K562 (cell line): ENCODE results near the gene CEP290. TPM values are rescaled to one million over a fixed set of nuclear protein-coding genes. Genes with fewer than 3 reads are reported as not detected.

Experiments
- DACH1 ChIP-seq: fragments of 450-650 bp; IDR thresholded peaks from 2 replicates; pipeline ENCODE4 v1.6.1; 2018; ENCODE audit not compliant: partially characterized antibody
- HDAC1 ChIP-seq, 2 experiments: fragments of 450-650 bp; IDR thresholded peaks; 2 replicates each; pipeline ENCODE4 v1.6.1; 2016 to 2017; ENCODE audit warnings: inconsistent platforms in 1 of 2, mild to moderate bottlenecking in 1 of 2, moderate library complexity in 1 of 2
- HDAC2 ChIP-seq: fragments of 450-650 bp; IDR thresholded peaks from 2 replicates; pipeline ENCODE4 v1.6.1; 2016; ENCODE audit warnings: mild to moderate bottlenecking
- HEY1 ChIP-seq: fragments of 250-450 bp; sonication (Bioruptor Pico); IDR thresholded peaks from 2 replicates; pipeline ENCODE4 v1.5.0; 2020; ENCODE audit warnings: mild to moderate bottlenecking, moderate library complexity, borderline replicate concordance
- MYNN ChIP-seq, 2 experiments: sonication (generic); formaldehyde crosslinking in 1 of 2; IDR thresholded peaks; 2 replicates each; pipeline versions ENCODE4 v1.5.0 to v1.6.1; 2016 to 2020; ENCODE audit warnings: antibody characterized with exemption in 1 of 2, missing genetic modification reagents in 1 of 2
- NUFIP1 ChIP-seq: fragments of 450-650 bp; IDR thresholded peaks from 2 replicates; pipeline ENCODE4 v1.6.1; 2018; ENCODE audit not compliant: partially characterized antibody
- ZNF184 ChIP-seq: sonication (generic); formaldehyde crosslinking; IDR thresholded peaks from 2 replicates; pipeline ENCODE4 v1.5.0; 2020; ENCODE audit warnings: missing genetic modification reagents
- ZNF583 ChIP-seq: fragments of 250-450 bp; sonication (Bioruptor Pico); IDR thresholded peaks from 2 replicates; pipeline ENCODE4 v1.4.0; 2020
- polyA plus RNA-seq, 8 experiments: library from polyadenylated mRNA; depleted of rRNA in 4 of 8; stranded (reverse) in 5 of 8; unstranded in 3 of 8; fragments of >200 nt; fragmentation: Nextera tagmentation in 2 of 8; fragmentation: Illumina TruSeq in 1 of 8; extraction: Ambion mirVana in 2 of 8; extraction: Trizol in 1 of 8; gene quantifications; 2 replicates each; pipeline versions ENCODE4 v1.2.1 to v1.2.3, GENCODE V29; 2011 to 2014; ENCODE audit warnings: inconsistent platforms in 1 of 8, missing spikeins in 1 of 8
- total RNA-seq, 7 experiments: library from RNA; depleted of rRNA in 6 of 7; stranded (reverse); fragments of >200 nt in 6 of 7; fragmentation: Illumina TruSeq in 2 of 7; extraction: Trizol in 2 of 7; gene quantifications; 2 replicates each; pipeline versions ENCODE4 v1.2.1 to v1.2.3, GENCODE V29; 2011 to 2021; ENCODE audit warnings: low replicate concordance in 1 of 7
- TF ChIP-seq, protein P1 (sequence below): fragments of 200-600 bp; sonication (generic); IDR thresholded peaks from one replicate; pipeline ENCODE4 v1.6.1; 2012; ENCODE audit warnings: mild to moderate bottlenecking, low read depth, low read length, inconsistent platforms
- TF ChIP-seq, protein P2 (sequence below), 2 experiments: fragments of 450-650 bp; IDR thresholded peaks; 2 replicates each; pipeline ENCODE4 v1.6.1; 2018; ENCODE audit warnings: mild to moderate bottlenecking in 2 of 2, low read depth in 1 of 2; ENCODE audit not compliant: partially characterized antibody in 2 of 2

CEP290 gene
- total and polyA plus RNA-seq, 9 of the 15 experiments (the other 6 are each of a cell fraction or from before 2014, with no cell fraction given), result 7.2 to 19.4 (median 18.1) TPM

DNA sequence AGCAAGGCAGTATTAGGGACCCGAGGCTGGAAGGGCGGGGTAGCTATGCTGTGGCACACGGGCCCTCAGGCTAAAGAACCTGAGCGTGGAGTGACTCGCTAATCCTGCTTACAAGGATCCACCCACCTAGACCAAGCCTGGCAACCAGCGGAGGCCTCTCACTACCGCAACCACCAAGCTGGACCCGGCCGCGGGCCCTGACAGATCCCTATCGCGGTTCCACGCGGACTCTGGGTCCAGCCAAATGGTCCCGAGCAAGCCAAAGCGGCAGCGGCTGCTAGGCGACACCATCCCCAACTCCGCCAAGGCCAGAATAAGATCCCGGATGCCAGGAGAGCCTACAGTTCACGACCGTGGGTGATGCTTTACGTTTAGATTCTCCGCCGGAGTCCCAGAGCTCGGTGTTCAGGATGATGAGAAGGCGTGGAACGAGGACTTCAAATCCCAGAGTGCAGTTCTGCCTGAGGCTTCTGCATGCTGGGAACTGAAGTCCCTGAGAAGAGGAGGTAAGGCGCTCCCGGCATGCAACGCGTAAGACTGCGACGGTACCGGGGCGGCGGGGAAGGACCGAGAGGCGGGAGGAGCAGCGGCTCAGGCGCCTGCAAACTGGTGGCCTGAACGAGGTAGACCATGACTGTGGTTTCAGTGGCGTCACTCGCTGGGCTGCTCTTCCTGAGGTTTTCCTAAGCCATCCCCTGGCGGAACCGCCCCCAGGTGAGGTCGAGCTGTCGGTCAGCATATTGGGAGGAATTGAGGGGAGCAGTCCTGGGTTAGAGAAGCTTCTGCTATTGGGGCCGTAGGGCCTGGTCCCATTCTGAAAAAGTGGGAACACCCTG is at the start of gene CEP290, which contains the start of gene TMTC3 (continued):
- TF ChIP-seq, protein P1, sequence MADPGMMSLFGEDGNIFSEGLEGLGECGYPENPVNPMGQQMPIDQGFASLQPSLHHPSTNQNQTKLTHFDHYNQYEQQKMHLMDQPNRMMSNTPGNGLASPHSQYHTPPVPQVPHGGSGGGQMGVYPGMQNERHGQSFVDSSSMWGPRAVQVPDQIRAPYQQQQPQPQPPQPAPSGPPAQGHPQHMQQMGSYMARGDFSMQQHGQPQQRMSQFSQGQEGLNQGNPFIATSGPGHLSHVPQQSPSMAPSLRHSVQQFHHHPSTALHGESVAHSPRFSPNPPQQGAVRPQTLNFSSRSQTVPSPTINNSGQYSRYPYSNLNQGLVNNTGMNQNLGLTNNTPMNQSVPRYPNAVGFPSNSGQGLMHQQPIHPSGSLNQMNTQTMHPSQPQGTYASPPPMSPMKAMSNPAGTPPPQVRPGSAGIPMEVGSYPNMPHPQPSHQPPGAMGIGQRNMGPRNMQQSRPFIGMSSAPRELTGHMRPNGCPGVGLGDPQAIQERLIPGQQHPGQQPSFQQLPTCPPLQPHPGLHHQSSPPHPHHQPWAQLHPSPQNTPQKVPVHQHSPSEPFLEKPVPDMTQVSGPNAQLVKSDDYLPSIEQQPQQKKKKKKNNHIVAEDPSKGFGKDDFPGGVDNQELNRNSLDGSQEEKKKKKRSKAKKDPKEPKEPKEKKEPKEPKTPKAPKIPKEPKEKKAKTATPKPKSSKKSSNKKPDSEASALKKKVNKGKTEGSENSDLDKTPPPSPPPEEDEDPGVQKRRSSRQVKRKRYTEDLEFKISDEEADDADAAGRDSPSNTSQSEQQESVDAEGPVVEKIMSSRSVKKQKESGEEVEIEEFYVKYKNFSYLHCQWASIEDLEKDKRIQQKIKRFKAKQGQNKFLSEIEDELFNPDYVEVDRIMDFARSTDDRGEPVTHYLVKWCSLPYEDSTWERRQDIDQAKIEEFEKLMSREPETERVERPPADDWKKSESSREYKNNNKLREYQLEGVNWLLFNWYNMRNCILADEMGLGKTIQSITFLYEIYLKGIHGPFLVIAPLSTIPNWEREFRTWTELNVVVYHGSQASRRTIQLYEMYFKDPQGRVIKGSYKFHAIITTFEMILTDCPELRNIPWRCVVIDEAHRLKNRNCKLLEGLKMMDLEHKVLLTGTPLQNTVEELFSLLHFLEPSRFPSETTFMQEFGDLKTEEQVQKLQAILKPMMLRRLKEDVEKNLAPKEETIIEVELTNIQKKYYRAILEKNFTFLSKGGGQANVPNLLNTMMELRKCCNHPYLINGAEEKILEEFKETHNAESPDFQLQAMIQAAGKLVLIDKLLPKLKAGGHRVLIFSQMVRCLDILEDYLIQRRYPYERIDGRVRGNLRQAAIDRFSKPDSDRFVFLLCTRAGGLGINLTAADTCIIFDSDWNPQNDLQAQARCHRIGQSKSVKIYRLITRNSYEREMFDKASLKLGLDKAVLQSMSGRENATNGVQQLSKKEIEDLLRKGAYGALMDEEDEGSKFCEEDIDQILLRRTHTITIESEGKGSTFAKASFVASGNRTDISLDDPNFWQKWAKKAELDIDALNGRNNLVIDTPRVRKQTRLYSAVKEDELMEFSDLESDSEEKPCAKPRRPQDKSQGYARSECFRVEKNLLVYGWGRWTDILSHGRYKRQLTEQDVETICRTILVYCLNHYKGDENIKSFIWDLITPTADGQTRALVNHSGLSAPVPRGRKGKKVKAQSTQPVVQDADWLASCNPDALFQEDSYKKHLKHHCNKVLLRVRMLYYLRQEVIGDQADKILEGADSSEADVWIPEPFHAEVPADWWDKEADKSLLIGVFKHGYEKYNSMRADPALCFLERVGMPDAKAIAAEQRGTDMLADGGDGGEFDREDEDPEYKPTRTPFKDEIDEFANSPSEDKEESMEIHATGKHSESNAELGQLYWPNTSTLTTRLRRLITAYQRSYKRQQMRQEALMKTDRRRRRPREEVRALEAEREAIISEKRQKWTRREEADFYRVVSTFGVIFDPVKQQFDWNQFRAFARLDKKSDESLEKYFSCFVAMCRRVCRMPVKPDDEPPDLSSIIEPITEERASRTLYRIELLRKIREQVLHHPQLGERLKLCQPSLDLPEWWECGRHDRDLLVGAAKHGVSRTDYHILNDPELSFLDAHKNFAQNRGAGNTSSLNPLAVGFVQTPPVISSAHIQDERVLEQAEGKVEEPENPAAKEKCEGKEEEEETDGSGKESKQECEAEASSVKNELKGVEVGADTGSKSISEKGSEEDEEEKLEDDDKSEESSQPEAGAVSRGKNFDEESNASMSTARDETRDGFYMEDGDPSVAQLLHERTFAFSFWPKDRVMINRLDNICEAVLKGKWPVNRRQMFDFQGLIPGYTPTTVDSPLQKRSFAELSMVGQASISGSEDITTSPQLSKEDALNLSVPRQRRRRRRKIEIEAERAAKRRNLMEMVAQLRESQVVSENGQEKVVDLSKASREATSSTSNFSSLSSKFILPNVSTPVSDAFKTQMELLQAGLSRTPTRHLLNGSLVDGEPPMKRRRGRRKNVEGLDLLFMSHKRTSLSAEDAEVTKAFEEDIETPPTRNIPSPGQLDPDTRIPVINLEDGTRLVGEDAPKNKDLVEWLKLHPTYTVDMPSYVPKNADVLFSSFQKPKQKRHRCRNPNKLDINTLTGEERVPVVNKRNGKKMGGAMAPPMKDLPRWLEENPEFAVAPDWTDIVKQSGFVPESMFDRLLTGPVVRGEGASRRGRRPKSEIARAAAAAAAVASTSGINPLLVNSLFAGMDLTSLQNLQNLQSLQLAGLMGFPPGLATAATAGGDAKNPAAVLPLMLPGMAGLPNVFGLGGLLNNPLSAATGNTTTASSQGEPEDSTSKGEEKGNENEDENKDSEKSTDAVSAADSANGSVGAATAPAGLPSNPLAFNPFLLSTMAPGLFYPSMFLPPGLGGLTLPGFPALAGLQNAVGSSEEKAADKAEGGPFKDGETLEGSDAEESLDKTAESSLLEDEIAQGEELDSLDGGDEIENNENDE, result no peak
- TF ChIP-seq ZNF184 (CRISPR knock-in tag) (no peak), ZNF583 (0 out of 2 replicates have a peak, but pooled peaks have one; percentile 26), HDAC1 (IDR thresholded peaks at IDR 0.05) (peak in 1 of 2 experiments; percentile 91; a peak in 2 of 4 replicates), HDAC2 (peak; percentile 80), MYNN (IDR thresholded peaks at IDR 0.05) (no peak), MYNN (CRISPR knock-in tag; IDR thresholded peaks at IDR 0.05) (no peak), HEY1 (CRISPR knock-in tag) (no peak), DACH1 (no peak), NUFIP1 (no peak)
- TF ChIP-seq, protein P2, sequence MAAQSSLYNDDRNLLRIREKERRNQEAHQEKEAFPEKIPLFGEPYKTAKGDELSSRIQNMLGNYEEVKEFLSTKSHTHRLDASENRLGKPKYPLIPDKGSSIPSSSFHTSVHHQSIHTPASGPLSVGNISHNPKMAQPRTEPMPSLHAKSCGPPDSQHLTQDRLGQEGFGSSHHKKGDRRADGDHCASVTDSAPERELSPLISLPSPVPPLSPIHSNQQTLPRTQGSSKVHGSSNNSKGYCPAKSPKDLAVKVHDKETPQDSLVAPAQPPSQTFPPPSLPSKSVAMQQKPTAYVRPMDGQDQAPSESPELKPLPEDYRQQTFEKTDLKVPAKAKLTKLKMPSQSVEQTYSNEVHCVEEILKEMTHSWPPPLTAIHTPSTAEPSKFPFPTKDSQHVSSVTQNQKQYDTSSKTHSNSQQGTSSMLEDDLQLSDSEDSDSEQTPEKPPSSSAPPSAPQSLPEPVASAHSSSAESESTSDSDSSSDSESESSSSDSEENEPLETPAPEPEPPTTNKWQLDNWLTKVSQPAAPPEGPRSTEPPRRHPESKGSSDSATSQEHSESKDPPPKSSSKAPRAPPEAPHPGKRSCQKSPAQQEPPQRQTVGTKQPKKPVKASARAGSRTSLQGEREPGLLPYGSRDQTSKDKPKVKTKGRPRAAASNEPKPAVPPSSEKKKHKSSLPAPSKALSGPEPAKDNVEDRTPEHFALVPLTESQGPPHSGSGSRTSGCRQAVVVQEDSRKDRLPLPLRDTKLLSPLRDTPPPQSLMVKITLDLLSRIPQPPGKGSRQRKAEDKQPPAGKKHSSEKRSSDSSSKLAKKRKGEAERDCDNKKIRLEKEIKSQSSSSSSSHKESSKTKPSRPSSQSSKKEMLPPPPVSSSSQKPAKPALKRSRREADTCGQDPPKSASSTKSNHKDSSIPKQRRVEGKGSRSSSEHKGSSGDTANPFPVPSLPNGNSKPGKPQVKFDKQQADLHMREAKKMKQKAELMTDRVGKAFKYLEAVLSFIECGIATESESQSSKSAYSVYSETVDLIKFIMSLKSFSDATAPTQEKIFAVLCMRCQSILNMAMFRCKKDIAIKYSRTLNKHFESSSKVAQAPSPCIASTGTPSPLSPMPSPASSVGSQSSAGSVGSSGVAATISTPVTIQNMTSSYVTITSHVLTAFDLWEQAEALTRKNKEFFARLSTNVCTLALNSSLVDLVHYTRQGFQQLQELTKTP (IDR thresholded peaks at IDR 0.05; ENCODE audit: low read depth in 1 of 2, partially characterized antibody in 2 of 2), result peak; percentile 60 to 99
